Gastroesophageal sphincter (tissue), 4 donors: Measurements from ENCODE around the gene WDR46. TPM values are rescaled to one million over a fixed set of nuclear protein-coding genes. Genes with fewer than 3 reads are reported as not detected.

ENCODE experiments used
- ATAC-seq: fragments of 150-250 bp; one replicate; pipeline ENCODE4 v1.9.1; 2016; ENCODE audit warnings: mild to moderate bottlenecking, moderate library complexity
- H3K27ac ChIP-seq, 4 donors: fragments of 200-600 bp; sonication (generic) in 3 of 4; 1 replicate in 3 of 4; 2 replicates in 1 of 4; pipeline ENCODE4 v1.5.1; 2016 to 2019
- H3K27me3 ChIP-seq: fragments of 200-600 bp; sonication (generic); one replicate; pipeline ENCODE4 v1.5.1; 2019
- H3K36me3 ChIP-seq, 2 donors: fragments of 200-600 bp; sonication (generic); one replicate each; pipeline ENCODE4 v1.5.1; 2019; ENCODE audit warnings: control low read depth in 1 of 2
- H3K4me1 ChIP-seq, 3 donors: fragments of 200-600 bp; sonication (generic); 1 replicate in 2 of 3; 2 replicates in 1 of 3; pipeline ENCODE4 v1.5.1; 2016 to 2019; ENCODE audit warnings: control low read depth in 2 of 3
- H3K4me3 ChIP-seq, 2 donors: fragments of 200-600 bp; sonication (generic); one replicate each; pipeline ENCODE4 v1.5.1; 2019; ENCODE audit warnings: mild to moderate bottlenecking in 1 of 2, moderate library complexity in 1 of 2
- H3K9me3 ChIP-seq, 3 donors: fragments of 200-600 bp; sonication (generic); one replicate each; pipeline ENCODE4 v1.5.1; 2017 to 2019; ENCODE audit warnings: control low read depth in 2 of 3
- CTCF ChIP-seq, 4 experiments: fragments of 200-600 bp in 2 of 4; fragments of 450-650 bp in 2 of 4; sonication (generic) in 1 of 4; IDR thresholded peaks; one replicate each; pipeline ENCODE4 v1.5.1; 2017 to 2019; ENCODE audit warnings: antibody characterized with exemption in 4 of 4, mild to moderate bottlenecking in 2 of 4, moderate library complexity in 2 of 4
- EP300 ChIP-seq: sonication (generic); formaldehyde crosslinking; IDR thresholded peaks from one replicate; pipeline ENCODE4 v1.6.1; 2017; ENCODE audit warnings: antibody characterized with exemption, mild to moderate bottlenecking
- POLR2A ChIP-seq, 2 donors: fragments of 450-650 bp; IDR thresholded peaks; one replicate each; pipeline ENCODE4 v1.6.1; 2017; ENCODE audit warnings: antibody characterized with exemption in 2 of 2, mild to moderate bottlenecking in 2 of 2, moderate library complexity in 1 of 2
- POLR2AphosphoS5 ChIP-seq: sonication (generic); formaldehyde crosslinking; IDR thresholded peaks from one replicate; pipeline ENCODE4 v1.6.1; 2017; ENCODE audit warnings: antibody characterized with exemption
- WGBS, 2 donors: methylation state at CpG; one replicate each; pipeline ENCODE4 v1.1.5; 2018; ENCODE audit warnings: low coverage in 1 of 2; 5-methylcytosine and 5-hydroxymethylcytosine counted together
- total RNA-seq, 4 donors: library from RNA; depleted of rRNA; stranded (reverse); fragments of >200 nt; gene quantifications; one replicate each; pipeline ENCODE4 v1.1.0, GENCODE V29; 2016

The WDR46 gene
- total RNA-seq, 4 donors from 2014 or later: 26.4 to 39.2 (median 35.6) TPM

GRCh38 chr6:33247977-33248642, 40.9 kb downstream of the WDR46 start:
- H3K27me3 ChIP-seq: peaks cover 13% of the 10 kb centered on the region
- H3K36me3 ChIP-seq: peaks cover 0 to 18% of the 10 kb centered on the region in 2 donors
- H3K27ac ChIP-seq: peak overlapping the region; percentile 86 to 92 (median 88)
- TF ChIP-seq POLR2AphosphoS5: peak; percentile 25
- TF ChIP-seq CTCF (IDR thresholded peaks at IDR 0.05): peak; percentile 97 to 99 (median 98)
- no peak for TF ChIP-seq POLR2A (IDR thresholded peaks at IDR 0.05)
- TF ChIP-seq EP300: no peak
- peak; percentile 51 for ATAC-seq
- peaks cover 3 to 32% (median 20%) of the 10 kb centered on the region in 3 donors for H3K4me1 ChIP-seq
- WGBS, 2 donors: 3 to 13% methylated on average over 6 to 8 of the region's 28 CpGs
- no peaks in the 10 kb centered on the region for H3K9me3 ChIP-seq
- peak overlapping the region; percentile 24 to 57 for H3K4me3 ChIP-seq

- no peaks in the 10 kb centered on the region for H3K9me3 ChIP-seq
- peaks cover 40% of the 10 kb centered on the region for H3K27me3 ChIP-seq
- no peak overlapping the region for H3K27ac ChIP-seq
- TF ChIP-seq CTCF (IDR thresholded peaks at IDR 0.05) (no peak), EP300 (no peak), POLR2A (IDR thresholded peaks at IDR 0.05) (no peak), POLR2AphosphoS5 (no peak)
- H3K4me1 ChIP-seq: peaks cover 0 to 9% (median 6%) of the 10 kb centered on the region in 3 donors
- no peak overlapping the region for H3K4me3 ChIP-seq
- no peaks in the 10 kb centered on the region for H3K36me3 ChIP-seq
- WGBS, 2 donors: 13 to 50% methylated on average over 1 of the region's 1 CpG
- no peak for ATAC-seq
Observed at GRCh38 chr6:33243476-33243875, 45.6 kb downstream of the WDR46 start.

- no peak overlapping the region for H3K4me3 ChIP-seq
- no peaks in the 10 kb centered on the region for H3K9me3 ChIP-seq
- no peaks in the 10 kb centered on the region for H3K4me1 ChIP-seq
- ATAC-seq: no peak
- H3K27me3 ChIP-seq: peaks cover 51% of the 10 kb centered on the region
- WGBS, 2 donors: 44 to 47% methylated on average over 3 of the region's 3 CpGs
- TF ChIP-seq POLR2AphosphoS5: no peak
- TF ChIP-seq POLR2A (IDR thresholded peaks at IDR 0.05): no peak
- no peak overlapping the region for H3K27ac ChIP-seq
- H3K36me3 ChIP-seq: no peaks in the 10 kb centered on the region
Observed at GRCh38 chr6:33241968-33242367, 47.1 kb downstream of the WDR46 start.

GRCh38 chr6:33237741-33238140, 51.3 kb downstream of the WDR46 start:
- peaks cover 66% of the 10 kb centered on the region for H3K27me3 ChIP-seq
- ATAC-seq: no peak
- no peak overlapping the region for H3K27ac ChIP-seq
- no peaks in the 10 kb centered on the region for H3K4me1 ChIP-seq
- no peaks in the 10 kb centered on the region for H3K36me3 ChIP-seq
- TF ChIP-seq POLR2AphosphoS5: no peak
- no peaks in the 10 kb centered on the region for H3K9me3 ChIP-seq
- no peak overlapping the region for H3K4me3 ChIP-seq
- 64 to 67% methylated on average over 2 of the region's 2 CpGs for WGBS, 2 donors

GRCh38 chr6:33236852-33237251, 52.2 kb downstream of the WDR46 start:
- Histone ChIP-seq H3K4me3 (no peak overlapping the region), H3K27ac (no peak overlapping the region), H3K36me3 (no peaks in the 10 kb centered on the region), H3K4me1 (no peaks in the 10 kb centered on the region), H3K27me3 (peaks cover 71% of the 10 kb centered on the region), H3K9me3 (no peaks in the 10 kb centered on the region)
- ATAC-seq: no peak
- no peak for TF ChIP-seq EP300
- no peak for TF ChIP-seq POLR2A (IDR thresholded peaks at IDR 0.05)
- TF ChIP-seq CTCF (IDR thresholded peaks at IDR 0.05): no peak
- no peak for TF ChIP-seq POLR2AphosphoS5
- 76 to 92% methylated on average over 4 to 6 of the region's 6 CpGs for WGBS, 2 donors

- Histone ChIP-seq H3K9me3 (no peaks in the 10 kb centered on the region), H3K27me3 (peaks cover 76% of the 10 kb centered on the region), H3K4me3 (no peak overlapping the region), H3K36me3 (no peaks in the 10 kb centered on the region), H3K4me1 (no peaks in the 10 kb centered on the region), H3K27ac (no peak overlapping the region)
- TF ChIP-seq POLR2A (IDR thresholded peaks at IDR 0.05) (no peak), POLR2AphosphoS5 (no peak), EP300 (no peak), CTCF (IDR thresholded peaks at IDR 0.05) (no peak)
- ATAC-seq: no peak
Observed at GRCh38 chr6:33236328-33236727, 52.7 kb downstream of the WDR46 start.
